ENCODE data around the gene ACTN4.

DNA sequence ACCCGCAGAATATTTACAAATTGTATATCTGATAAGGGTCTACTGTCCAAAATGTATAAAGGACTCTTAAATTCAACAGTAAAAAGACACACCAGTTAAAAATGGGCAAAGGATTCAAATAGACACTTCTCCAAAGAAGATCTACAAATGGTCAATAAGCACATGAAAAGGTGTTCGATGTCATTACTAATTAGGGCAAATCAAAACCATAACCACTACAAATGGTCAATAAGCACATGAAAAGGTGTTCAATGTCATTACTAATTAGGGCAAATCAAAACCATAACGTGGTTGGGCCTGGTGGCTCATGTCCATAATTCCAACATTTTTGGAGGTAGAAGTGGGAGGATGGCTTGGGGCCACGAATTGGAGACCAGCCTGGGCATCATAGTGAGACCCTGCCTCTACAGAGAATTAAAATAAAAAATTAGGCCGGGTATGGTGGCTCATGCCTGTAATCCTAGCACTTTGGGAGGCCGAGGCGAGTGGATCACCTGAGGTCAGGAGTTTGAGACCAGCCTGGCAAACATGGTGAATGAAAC lies 40.5 kb downstream of the ACTN4 start:
- TF ChIP-seq POLR2A (IDR thresholded peaks at IDR 0.05; ENCODE audit: low read depth, low read length) (no peak), POLR2AphosphoS5 (IDR thresholded peaks at IDR 0.05; ENCODE audit: low read depth, low read length) (no peak)

Data from GM12892 (cell line).